ENCODE data around the gene DPH6.

The DPH6 gene

DNA sequence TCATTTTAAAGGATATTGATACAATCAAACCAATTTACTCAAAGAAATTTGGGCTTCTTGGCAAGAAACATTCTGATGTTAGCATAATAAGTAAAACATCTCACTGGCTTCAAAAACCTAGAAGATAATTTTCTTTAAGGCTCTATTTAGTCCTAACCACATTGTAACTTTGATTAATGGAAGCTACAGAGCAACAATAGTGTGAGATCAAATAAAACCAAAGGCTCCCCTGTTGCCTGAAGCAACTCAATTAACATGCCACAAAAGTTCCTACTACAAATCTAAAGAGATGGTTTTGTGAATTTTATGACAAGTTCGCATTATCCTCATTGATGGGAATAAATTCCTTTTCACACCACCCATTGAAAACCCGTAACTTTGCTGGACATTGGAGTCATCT lies 5.9 kb downstream of the DPH6 start:
- DNase-seq: no peak

DNA sequence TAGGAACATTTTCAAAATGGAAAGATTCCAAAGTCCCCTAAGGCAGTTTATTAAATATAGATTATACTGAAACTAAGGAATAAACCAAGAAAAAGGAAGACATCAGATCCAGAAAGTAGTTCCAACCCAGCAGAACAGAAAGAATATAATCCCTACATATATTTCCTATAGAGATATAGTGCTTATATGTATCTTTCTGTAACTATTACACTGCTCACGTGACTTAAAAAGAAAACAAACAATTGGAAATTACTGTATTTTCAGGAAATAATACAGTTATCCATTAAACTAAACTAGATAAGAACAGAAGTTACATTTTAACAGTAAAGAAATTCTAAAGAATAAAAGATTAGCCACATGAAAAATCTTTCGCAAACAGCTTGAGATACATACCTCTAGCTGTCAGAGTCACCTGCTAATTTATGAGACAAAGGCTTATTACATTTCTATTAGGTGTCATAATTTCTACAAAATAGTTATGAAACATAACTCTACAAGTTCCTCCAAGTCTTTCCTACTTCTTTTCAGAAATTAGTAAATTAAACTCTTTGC lies 10.5 kb downstream of the DPH6 start:
- no peak for DNase-seq

DNA sequence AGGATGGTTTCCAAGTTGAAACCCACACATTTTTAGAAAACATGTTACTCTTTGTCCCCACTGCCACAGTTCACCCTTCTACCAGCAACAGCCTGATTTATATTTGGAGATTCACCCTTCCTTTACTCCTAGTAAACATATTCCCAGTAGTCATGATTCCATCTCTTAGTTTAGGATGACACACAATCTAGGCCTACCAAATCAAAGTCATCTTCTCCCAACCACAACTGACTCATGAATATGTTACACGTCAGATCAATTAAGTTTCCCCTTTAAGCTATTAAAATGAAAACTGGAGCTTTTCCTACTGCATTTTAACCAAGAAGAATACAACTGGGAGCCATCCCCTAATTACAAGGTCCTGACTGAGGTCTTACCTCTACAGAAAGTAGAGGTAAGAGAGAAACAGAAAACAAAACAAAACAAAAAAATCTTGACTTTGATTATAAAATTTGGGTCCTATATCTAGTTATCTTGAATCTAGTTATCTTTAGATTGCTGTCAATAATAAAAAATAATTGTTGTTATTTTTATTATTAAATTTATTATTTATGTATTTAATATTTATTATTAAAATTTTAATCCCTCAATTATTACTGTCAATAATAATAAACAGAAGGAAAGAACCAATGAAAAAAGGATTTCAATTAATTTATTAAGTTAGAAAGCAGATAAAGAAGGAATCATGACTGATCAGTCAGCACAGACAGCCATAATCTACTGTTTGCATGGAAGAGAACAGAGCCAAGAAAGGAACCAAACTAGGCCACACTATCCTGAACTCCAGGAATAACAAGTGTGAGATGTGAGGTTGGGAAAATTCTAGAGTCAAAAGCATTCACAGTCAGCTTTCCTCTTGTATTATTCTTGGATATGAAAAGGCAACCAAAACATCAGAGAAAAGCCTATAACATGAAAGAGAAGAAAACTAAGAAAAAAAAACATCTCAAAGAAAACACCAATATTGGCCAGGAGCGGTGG lies 12.5 kb downstream of the DPH6 start:
- DNase-seq: no peak

DNA sequence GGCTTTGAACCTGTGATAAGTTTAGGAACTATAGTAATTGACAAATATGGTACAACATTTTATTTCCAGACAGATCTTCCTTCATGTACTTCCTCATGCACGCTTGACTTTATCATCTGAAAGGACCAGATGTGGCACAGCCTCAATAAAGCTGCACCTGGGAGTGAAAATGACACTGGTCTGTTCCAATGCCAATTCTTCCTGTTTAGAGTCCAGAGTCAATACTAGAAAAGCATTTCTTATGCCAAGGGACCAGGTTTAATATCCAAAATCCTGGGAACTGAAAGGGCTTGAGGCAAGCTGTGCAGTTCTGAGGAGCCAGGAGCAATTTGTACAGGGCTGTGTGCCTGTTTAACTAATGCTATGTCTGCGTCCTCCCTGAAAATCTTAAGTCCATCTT lies 15.3 kb downstream of the DPH6 start:
- DNase-seq: no peak

DNA sequence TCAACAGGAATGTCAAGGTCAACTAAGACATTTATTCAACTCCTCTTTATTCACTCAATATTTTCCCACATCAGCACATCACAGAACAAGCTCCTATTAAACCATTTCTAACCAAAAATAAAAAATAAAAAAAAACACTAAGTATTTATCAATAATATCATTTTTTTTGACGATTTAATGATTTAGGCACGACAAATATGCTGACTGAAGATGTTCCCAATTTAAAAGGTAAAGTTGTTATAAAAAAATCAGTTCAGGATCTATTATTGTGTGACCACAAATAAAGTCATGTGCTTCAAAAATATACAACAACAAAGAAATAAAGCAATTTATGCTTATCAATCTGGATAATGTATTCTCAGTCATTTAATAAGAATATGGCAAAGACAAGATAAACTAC lies 16.2 kb downstream of the DPH6 start:
- no peak for DNase-seq

DNA sequence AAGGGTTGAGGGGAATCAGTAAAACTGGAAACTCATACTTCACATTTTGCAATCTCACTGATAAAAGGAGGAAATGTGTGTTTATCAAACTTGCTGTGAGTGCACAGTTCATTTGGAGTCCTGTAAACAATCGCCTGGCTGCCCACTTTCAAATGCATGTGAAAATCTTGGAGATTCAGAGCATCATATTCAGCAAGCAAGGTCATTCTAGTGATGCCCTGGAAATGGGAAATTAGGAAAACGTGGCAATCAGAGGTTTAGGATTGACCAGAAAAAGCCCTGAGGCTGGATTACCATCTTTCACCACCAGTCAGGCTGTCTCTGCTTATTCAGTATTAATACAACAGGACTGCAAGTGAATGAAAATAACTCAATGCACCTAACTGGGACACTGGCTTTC lies 23.9 kb downstream of the DPH6 start:
- no peak for DNase-seq

DNA sequence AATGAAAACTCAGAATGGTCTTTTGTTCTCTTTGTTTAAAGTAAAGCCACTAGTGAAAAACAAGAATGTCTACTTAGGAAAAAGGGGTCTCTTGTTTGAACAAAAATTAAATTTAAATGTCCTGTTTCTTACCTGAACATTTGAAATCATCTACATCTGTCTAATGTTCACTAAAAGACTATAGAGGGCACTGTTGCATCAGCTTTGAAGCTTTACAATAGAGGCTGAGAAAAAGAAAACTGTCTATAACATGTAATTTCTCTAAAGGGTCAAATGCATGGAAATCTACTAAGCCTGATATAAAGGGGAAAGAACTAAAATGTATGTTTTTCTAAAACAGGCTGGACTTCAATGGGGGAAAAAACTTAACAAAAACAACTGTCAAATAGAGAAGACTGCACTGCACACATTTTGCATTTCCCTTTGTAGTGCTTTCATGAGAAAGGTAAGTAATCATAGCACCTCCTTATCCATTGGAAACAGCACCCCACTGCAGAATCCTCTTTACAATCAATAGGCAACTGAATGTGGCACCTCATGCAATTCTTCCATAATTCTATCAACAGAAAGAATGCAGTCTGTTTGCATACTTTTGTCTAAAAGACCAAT lies 26.3 kb downstream of the DPH6 start:
- no peak for DNase-seq

DNA sequence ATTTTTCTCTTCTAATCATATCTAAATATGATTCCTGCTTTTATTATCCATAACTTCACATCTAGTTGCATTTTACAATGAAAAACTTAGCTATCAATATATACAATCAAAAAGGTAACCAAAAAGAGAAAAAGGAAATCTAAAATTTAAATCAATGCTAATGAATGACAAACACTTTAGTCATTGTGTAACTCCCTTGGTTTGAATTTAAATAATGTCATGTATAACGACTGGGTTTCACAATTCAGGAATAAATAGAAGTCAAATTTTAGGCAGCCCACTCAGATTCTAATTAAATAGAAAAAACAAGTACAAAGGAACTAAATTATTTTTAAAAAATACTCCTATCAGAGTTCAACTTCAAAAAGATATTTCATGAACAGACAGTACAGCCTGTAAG lies 26.9 kb downstream of the DPH6 start:
- DNase-seq: no peak

DNA sequence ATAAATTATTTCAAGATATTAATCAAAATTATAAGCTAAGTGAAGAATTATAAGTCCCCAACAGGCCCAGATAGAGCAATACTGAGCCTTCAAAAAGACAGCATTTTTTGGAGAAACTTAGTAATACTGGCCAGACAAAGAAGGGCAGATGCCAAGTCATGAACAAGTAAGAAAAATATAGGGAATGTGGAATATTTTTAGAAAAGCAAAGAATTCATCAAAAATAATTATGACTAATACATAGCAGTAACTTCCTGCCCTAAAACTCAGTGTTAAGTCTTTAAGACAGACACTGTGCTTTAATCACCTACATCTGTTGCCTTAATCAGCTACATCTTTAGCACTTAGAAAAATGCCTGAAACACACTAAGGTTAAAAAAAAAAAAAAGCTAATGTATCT lies 31.2 kb downstream of the DPH6 start:
- no peak for DNase-seq

DNA sequence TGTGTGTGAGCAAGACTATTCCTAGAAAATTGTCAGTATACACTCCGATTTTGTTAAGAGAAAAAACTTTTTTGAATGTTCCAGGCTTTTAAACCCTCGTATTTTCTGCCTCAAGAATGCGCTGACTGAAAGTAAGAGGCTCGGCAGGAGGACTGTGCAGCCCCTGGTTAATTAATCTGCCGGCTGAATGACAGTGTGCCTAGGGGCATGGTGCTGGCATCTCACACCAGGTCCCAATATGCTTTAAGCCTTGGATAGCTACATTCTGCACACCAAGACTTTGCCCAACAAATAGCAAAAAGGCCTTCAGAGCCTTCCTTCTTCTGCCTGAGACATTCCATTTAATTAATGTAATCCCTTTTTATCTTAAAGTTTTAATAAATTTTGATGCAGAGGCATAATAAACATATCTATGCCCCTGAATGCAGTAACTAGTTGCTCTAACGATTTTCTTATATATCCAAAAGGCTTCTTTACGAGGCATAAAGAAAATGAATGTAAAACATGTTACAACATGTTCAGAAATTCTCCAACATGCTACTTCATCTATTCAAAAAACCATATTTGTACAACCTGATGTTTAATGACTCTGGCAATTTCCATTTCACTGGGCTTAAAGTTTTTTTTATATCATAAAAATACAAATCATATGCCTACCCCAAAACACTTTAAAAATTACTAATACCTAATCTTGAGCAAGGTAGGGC lies 37.9 kb downstream of the DPH6 start:
- no peak for DNase-seq

DNA sequence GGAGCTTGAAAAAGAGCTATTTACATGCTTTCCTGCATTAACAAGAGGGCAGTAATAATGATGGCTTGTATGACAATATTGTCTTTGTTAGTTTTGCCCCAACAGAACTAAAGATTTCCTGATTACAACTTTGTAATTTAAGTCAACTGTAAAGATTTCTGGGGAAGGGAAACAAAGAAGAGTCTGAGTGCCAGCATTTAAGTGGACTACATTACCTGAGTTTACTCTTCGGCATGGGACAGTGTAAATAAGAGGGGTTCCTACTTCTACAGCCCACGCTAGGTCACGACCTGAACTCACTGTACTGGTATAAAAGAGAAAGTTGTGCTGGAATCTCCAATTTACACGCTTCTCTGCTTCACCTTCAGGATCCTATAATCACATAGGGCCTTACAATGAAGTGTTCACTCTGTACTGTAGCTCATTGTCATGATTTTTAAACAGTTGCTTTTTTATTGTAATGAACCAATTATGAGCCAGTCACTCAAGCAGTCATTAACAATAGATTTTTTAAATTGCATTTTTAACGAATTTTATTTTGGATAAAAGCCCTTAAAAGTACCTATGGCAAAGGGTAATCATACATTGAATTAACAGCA lies 39.6 kb downstream of the DPH6 start:
- no peak for DNase-seq

DNA sequence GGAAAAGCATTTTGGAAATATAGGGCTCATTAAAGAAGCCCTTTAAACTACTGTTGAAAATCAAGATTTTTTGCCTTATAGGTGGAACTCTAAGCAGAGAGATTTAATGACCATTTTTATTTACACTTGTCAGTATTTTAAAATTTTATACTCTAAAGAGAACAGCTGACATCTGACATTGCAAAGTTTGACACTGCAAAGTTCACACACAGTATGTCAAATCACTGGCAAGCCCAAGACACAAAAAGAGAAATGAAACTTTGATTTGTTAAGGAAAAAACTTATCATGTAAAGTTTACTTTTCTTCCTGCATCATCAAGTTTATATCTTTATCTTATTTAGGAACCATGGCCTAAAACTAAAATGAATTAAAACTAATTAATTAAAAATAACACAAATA lies 40.2 kb downstream of the DPH6 start:
- no peak for DNase-seq

DNA sequence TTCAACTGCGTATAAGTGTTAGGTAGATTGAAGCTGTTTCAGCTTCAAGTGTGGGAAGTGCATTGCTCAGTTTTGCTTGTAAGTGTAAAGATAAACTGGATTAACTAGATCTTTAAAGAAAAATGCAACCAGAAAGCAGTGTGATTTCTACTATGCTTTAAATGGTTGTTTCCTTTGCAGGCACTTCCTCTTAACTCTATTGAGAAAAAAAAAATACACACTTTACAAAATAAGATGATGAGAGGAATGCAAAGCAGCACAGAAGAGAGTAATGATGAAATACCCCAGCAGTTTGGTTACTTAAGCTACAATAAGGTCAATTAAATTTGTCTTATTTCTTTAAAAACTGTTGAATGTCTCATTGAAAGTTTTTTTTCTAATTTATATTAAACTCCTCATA lies 40.8 kb downstream of the DPH6 start:
- DNase-seq: no peak

DNA sequence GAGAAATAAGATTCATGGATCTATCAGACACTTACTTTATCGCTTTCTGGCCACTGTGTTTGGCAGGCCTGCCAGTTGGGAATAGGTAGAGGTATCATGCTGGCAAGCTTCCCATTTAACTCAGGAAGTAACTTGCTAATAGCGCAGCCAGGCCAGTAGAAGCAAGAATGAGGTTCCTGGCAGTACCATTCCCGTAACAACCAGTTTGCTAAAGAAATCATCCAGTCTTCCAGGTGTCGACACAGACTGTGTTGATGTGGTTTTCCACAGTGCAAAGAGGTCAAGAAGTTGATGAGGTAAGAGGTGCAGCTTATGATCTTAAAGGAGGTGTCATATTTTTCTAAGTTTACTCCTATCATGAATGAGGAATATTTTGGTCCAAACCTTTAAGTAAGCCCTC lies 46.2 kb downstream of the DPH6 start:
- DNase-seq: no peak

DNA sequence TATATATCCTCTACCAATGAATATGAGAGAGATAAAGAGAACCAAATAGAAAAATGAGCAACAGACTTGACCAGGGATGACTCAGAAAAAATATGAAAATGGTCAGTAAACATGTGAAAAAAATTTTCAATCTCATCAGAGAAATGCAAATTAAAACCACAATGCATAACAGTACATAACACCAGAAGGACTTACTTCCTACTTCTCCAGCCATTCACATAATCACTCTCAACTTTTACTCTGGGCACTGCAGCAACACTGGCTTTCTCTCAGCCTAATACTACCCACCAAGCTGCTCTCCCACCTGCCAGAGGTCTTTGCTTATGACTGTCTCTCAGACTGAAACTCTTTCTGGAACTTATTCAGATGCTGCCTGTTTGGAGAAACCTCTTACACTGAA lies 49.4 kb downstream of the DPH6 start:
- no peak for DNase-seq

DNA sequence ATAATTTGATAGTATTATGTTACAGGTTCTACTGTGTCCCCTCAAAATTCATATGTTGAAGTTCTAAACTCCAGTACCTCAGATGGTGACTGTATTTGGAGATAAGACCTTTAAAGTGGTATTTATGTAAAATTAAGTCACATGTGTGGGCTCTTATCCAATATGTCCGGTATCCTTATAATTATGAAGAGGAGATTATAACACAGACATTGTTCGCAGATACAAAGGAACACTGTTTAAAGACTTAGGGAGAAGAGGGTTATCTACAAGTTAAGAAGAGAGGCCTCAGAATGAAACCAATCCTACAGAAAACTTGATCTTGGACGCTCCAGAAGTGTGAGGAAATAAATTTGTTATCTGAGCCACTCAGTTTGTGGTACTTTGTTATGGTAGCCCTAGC lies 50.9 kb downstream of the DPH6 start:
- DNase-seq: no peak

DNA sequence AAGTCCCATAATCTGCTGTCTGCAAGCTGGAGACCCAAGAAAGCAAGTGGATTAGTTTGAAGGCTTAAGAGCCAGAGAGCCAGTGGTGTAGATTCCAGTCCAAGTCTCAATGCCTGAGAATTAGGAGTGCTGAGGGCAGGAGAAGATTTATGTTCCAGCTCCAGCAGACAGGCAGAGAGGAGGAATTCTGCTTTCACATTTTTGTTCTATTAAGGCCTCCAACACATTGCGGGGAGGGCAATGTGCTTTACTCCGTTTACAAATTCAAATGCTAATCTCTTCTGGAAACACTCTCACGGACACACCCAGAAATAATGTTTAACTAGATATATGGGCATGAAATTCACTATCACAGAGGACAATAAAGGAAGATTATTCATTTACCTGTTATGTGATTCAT lies 54.0 kb downstream of the DPH6 start:
- no peak for DNase-seq

DNA sequence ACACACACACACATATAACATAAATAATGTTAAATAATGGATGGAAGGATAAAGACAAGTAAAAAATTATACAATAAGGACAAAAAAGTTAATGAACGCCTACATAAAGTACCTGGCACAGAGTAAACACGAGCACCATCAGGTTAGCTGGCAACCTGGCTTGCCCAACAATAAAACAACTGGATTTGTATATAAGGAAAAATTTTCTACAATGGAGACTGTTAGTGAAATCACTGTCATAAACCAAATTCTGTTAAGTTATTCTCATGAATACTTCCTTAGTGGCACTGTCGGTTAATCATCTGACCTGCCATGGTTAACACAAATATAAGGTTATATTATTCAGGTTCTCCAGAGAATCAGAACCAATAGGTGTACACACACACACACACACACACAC lies 54.8 kb downstream of the DPH6 start:
- DNase-seq: no peak

DNA sequence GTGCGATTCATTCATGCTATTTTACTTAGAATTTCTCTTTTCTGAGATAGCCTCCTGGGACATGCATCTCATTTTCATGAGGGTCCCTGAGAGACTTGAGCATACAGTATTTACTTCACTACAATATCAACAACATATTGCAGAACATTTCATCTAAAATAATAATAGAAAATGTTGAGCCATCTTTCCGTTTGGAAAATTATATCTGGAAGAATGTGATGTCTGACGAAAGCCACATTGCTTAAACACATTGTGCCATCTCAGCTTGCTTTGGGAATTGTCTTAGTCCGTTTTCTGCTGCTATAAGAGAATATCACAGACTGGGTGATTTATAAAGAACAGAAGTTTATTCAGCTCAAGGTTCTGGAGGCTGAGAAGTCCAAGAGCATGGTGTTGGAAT lies 55.5 kb downstream of the DPH6 start:
- DNase-seq: no peak

DNA sequence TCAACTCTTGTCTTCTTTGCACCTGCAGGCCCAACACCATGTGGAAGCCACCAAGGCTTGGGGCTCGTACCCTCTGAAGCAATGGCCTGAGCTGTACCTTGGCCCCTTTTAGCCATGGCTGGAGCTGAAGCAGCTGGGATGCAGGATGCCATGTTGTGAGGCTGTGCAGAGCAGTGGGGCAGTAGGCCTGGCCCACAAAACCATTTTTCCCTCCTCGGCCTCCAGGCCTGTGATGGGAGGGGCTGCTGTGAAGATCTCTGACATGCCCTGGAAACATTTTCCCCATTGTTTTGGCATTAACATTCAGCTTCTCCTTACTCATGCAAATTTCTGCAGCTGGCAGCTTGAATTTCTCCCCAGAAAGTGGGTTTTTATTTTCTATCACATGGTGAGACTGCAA lies 58.5 kb downstream of the DPH6 start:
- DNase-seq: no peak

DNA sequence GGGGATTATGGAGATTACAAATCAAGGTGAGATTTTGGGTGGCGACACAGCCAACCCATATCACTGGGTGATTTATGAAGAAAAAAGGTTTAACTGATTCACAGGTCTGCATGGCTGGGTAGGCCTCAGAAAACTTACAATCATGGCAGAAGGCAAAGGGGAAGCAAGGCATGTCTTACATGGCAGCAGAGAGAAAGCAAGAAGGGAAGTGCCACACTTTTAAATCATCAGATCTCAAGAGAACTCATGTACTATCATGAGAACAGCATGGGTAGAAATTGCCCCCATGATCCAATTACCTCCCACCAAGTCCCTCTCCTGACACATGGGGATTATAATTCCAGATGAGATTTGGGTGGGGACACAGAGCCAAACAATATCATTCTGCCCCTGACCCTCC lies 59.7 kb downstream of the DPH6 start:
- no peak for DNase-seq

DNA sequence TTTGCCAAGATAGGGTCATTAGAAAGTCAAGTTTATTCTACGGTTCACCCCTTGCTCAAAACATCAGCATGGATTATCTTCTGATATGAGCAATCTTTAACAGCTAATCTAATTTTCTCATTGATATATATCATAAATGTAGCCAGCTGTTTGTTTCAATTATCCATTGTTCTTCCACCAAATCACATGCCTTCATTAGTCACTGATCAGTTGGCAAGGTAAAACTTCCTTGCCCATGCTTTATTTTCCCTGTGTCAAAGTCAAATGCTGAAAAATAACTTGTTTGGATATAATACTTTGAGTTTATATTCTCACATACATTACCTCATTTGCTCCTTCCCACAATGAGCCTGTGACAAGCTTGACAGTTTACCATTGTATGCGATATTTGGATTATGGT lies 60.6 kb downstream of the DPH6 start:
- no peak for DNase-seq

DNA sequence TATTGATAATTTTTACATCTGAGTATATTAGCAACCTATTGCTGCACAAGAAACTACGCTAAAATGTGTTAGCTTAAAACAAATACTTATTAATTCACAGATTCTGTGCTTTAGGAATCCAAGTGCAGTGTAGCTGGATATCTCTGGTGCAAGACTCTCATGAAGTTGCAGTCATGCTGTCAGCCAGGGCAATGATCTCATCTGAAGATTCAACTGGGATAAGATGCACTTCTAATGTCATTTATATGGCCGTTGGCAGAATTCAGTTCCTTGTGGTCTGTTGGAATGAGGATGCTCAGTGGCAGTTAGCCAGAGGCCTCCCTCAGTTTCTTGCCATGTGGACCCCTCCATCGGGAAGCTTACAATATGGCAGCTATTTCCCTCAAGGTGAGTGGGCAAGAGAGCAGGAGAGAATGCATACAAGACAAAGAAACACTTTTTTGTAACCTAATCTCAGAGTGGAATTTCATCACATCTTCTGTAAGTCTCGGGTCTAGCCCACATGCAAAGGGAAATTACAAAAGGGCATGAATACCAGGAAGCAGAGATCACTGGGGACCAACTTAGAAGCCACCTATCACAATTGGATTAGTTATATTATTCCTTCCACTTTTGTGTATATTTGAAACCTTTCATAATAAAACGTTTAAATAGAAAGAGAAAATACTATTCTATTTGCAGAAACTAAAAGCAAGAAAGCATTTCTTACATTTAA lies 61.6 kb downstream of the DPH6 start:
- DNase-seq: no peak
